GM18909 (cell line): Measurements from ENCODE around the gene VPS37B.
"Not testable (repeated sequence)": the region's sequence is repeated elsewhere in the genome, so short reads cannot be mapped to it uniquely, and the experiment has no call there.

ENCODE experiments used
- ATAC-seq: cut with Tn5 transposase; IDR thresholded peaks from one replicate; pipeline ENCODE4 v1.9.1; 2021; ENCODE audit warnings: mild to moderate bottlenecking; ENCODE audit not compliant: unreplicated experiment, poor library complexity

The VPS37B gene

GRCh38 chr12:122909442-122910288 lies 13.7 kb upstream of the VPS37B start:
- no peak for ATAC-seq

GRCh38 chr12:122908915-122909314 lies 13.0 kb upstream of the VPS37B start:
- ATAC-seq = no peak

GRCh38 chr12:122905258-122905657 lies 9.3 kb upstream of the VPS37B start:
- not testable (repeated sequence) for ATAC-seq

- no peak for ATAC-seq
These were observed 7.7 kb upstream of the VPS37B start for GRCh38 chr12:122903693-122904034.

GRCh38 chr12:122902854-122903692 lies 7.1 kb upstream of the VPS37B start:
- ATAC-seq = no peak

GRCh38 chr12:122899887-122900286 lies 4.0 kb upstream of the VPS37B start:
- no peak for ATAC-seq

GRCh38 chr12:122896662-122897061 lies 738 bp upstream of the VPS37B start:
- no peak for ATAC-seq

GRCh38 chr12:122895320-122895703 lies 612 bp downstream of the VPS37B start:
- no peak for ATAC-seq

GRCh38 chr12:122894193-122895121 lies 1.5 kb downstream of the VPS37B start:
- no peak for ATAC-seq

- ATAC-seq = no peak
These were observed 2.4 kb downstream of the VPS37B start for GRCh38 chr12:122893208-122894153.

GRCh38 chr12:122892724-122893123 lies 3.2 kb downstream of the VPS37B start:
- not testable (repeated sequence) for ATAC-seq

GRCh38 chr12:122891661-122892525 lies 4.0 kb downstream of the VPS37B start:
- no peak for ATAC-seq

GRCh38 chr12:122889761-122890520 lies 6.0 kb downstream of the VPS37B start:
- ATAC-seq = no peak

- no peak for ATAC-seq
These were observed 7.6 kb downstream of the VPS37B start for GRCh38 chr12:122888232-122888752.

- peak; percentile 33 for ATAC-seq
These were observed 8.1 kb downstream of the VPS37B start for GRCh38 chr12:122887819-122888212.

GRCh38 chr12:122886851-122887818 lies 8.8 kb downstream of the VPS37B start:
- peak; percentile 77 for ATAC-seq
